HG03457 (cell line): ENCODE measurements around the gene KRTAP4-6.
"Not testable (repeated sequence)": the region's sequence is repeated elsewhere in the genome, so short reads cannot be mapped to it uniquely, and the experiment has no call there.

Experiments
- ATAC-seq: cut with Tn5 transposase; IDR thresholded peaks from one replicate; pipeline ENCODE4 v1.9.1; 2021; ENCODE audit warnings: moderate number of reproducible peaks; ENCODE audit not compliant: unreplicated experiment

The KRTAP4-6 gene

GRCh38 chr17:41140360-41141131, at the start of gene KRTAP4-6:
TSS of gene KRTAP4-6 (minus strand) at chr17:41140544. CDS start at chr17:41140487, 57 bp downstream.
- ATAC-seq, result no peak

GRCh38 chr17:41189837-41190318, 49.5 kb upstream of the KRTAP4-6 start, which contains the start of gene KRTAP9-1:
TSS of gene KRTAP9-1 (plus strand) at chr17:41189887. CDS start at chr17:41189887, 0 bp downstream.
- ATAC-seq, result not testable (repeated sequence)

GRCh38 chr17:41186872-41187271, 46.5 kb upstream of the KRTAP4-6 start:
- ATAC-seq, result no peak

- ATAC-seq, result no peak
Measured at GRCh38 chr17:41185001-41185400, 44.7 kb upstream of the KRTAP4-6 start.

- no peak for ATAC-seq
Measured at GRCh38 chr17:41184480-41184961, 44.2 kb upstream of the KRTAP4-6 start, which contains the start of gene KRTAP4-1. TSS of gene KRTAP4-1 (minus strand) at chr17:41184911. CDS start at chr17:41184854, 57 bp downstream.

GRCh38 chr17:41178843-41179616, 38.7 kb upstream of the KRTAP4-6 start:
- ATAC-seq, result no peak

- no peak for ATAC-seq
Measured at GRCh38 chr17:41178341-41178740, 38.0 kb upstream of the KRTAP4-6 start.

- ATAC-seq, result no peak
Measured at GRCh38 chr17:41177727-41178271, 37.5 kb upstream of the KRTAP4-6 start, which contains the start of gene KRTAP4-2. TSS of gene KRTAP4-2 (minus strand) at chr17:41178221. CDS start at chr17:41178164, 57 bp downstream.

GRCh38 chr17:41176744-41177387, 36.5 kb upstream of the KRTAP4-6 start:
- ATAC-seq, result no peak

- no peak for ATAC-seq
Measured at GRCh38 chr17:41171886-41172285, 31.5 kb upstream of the KRTAP4-6 start.

- no peak for ATAC-seq
Measured at GRCh38 chr17:41168121-41168520, 27.8 kb upstream of the KRTAP4-6 start, which contains the start of gene KRTAP4-3. TSS of gene KRTAP4-3 (minus strand) at chr17:41168221. CDS start at chr17:41168172, 49 bp downstream.

- no peak for ATAC-seq
Measured at GRCh38 chr17:41167561-41167960, 27.2 kb upstream of the KRTAP4-6 start.

- no peak for ATAC-seq
Measured at GRCh38 chr17:41163828-41164227, 23.5 kb upstream of the KRTAP4-6 start.

GRCh38 chr17:41160648-41161047, 20.3 kb upstream of the KRTAP4-6 start, which contains the start of gene KRTAP4-4:
TSS of gene KRTAP4-4 (minus strand) at chr17:41160748. CDS start at chr17:41160691, 57 bp downstream.
- ATAC-seq, result no peak

GRCh38 chr17:41160190-41160589, 19.8 kb upstream of the KRTAP4-6 start:
- ATAC-seq, result not testable (repeated sequence)

GRCh38 chr17:41153856-41154255, 13.5 kb upstream of the KRTAP4-6 start:
- ATAC-seq, result no peak

- no peak for ATAC-seq
Measured at GRCh38 chr17:41151525-41151924, 11.2 kb upstream of the KRTAP4-6 start.

- ATAC-seq, result no peak
Measured at GRCh38 chr17:41150026-41150425, 9.7 kb upstream of the KRTAP4-6 start.

GRCh38 chr17:41149652-41149985, 9.3 kb upstream of the KRTAP4-6 start, which contains the start of gene KRTAP4-5:
TSS of gene KRTAP4-5 (minus strand) at chr17:41149825. CDS start at chr17:41149767, 58 bp downstream.
- no peak for ATAC-seq

- ATAC-seq, result not testable (repeated sequence)
Measured at GRCh38 chr17:41148971-41149651, 8.8 kb upstream of the KRTAP4-6 start.
